Erythroblast (primary cell): ENCODE results near the gene NPHP4.

Experiments
- GATA1 ChIP-seq: IDR thresholded peaks from 2 replicates; pipeline ENCODE4 v1.6.1; 2011; ENCODE audit warnings: low read depth, mild to moderate bottlenecking, control low read depth, low read length, moderate library complexity
- POLR2A ChIP-seq: IDR thresholded peaks from 2 replicates; pipeline ENCODE4 v1.6.1; 2011; ENCODE audit warnings: mild to moderate bottlenecking, low read length

DNA sequence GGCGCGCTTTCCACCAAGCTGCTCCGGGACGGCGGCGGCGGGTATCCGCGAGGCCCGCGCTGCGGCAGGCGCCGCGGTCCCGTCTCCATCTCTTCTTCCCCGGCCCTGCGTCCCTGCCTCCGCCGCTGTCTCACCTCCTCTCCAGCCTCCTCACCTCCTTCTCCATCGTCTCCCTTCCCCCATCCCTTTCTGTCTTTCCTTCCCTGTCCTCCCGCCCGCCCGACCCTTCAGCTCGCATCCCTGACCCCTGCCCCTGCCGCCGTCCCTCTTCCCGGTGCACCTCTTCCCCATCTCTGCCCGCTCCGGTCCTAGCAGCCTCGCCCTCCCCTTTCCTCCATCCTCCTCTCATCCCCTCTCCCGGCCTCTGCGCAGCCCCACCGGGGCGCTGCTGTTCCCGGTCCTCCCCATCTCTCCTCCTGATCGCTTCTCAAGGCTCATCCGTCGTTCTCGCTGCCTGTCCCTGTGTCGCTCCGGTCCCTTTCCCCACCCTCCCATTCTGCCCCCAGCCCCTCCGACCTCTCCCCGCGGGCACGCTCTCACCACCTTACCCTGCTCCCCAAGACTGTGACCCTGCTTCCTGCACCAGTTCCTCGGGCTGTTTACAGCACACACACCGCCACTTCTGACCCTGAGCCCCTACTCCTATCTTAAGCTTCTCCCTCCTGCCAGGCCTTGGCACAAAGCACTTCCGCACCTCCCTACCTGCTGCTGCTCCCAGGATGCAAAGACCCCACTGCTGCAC, 760 bp upstream of the NPHP4 start:
- TF ChIP-seq POLR2A (no peak), GATA1 (no peak)
